ENCODE measurements around the gene CIP2A.
"Not testable (repeated sequence)": the region's sequence is repeated elsewhere in the genome, so short reads cannot be mapped to it uniquely, and the experiment has no call there.

CIP2A gene

DNA sequence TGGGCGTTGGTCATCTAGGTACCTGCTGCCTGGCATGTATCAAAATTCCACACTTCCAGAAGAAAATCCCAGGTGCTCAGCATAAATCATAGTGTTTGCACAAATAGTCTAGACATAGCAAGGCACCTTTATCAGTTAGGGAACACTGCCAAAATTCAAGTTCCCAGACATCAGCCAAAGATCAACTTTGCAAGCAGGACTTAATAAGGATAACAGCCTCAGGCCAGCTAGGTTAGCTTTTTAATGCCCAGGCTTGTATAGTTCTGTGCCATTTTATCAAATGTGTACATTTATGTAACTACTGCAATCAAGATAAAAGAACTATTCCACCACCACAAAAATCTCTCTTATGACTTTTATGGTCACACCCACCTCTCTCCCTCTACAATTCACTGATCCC is 31.0 kb upstream of the CIP2A start:
- H3K27ac ChIP-seq (ENCODE audit: low read length) = no peak overlapping the region
- H3K27me3 ChIP-seq (replicated peaks; ENCODE audit: insufficient read depth, low read length) = no peaks in the 10 kb centered on the region
- DNase-seq = no peak
- no peaks in the 10 kb centered on the region for H3K79me2 ChIP-seq (ENCODE audit: low read length)
- H3F3A ChIP-seq (ENCODE audit: insufficient read depth, low read length) = no peaks in the 10 kb centered on the region
- no peaks in the 10 kb centered on the region for H3K9me3 ChIP-seq (replicated peaks; ENCODE audit: insufficient read depth, low read length)
- no peaks in the 10 kb centered on the region for H3K4me1 ChIP-seq (ENCODE audit: low read length)
- no peaks in the 10 kb centered on the region for H4K20me1 ChIP-seq (ENCODE audit: insufficient read depth, low read length)
- H2AFZ ChIP-seq (ENCODE audit: low read length) = no peak overlapping the region
- no peaks in the 10 kb centered on the region for H3K36me3 ChIP-seq (replicated peaks; ENCODE audit: insufficient read depth, low read length)
- H3K9me2 ChIP-seq (replicated peaks; ENCODE audit: insufficient read depth, low read length) = no peaks in the 10 kb centered on the region
- TF ChIP-seq EZH2 (optimal IDR thresholded peaks at IDR 0.05; ENCODE audit: low read depth, low read length) = no peak
- no peak for TF ChIP-seq EZH2phosphoT487 (IDR thresholded peaks at IDR 0.05; ENCODE audit: low read length)
- no peak for TF ChIP-seq CTCF (IDR thresholded peaks at IDR 0.05; ENCODE audit: low read length)
- H3K4me3 ChIP-seq (ENCODE audit: low read length) = no peak overlapping the region
- H3K9ac ChIP-seq (ENCODE audit: low read length) = no peak overlapping the region
- H3K4me2 ChIP-seq (ENCODE audit: low read depth, low read length) = no peak overlapping the region

GRCh38 chr3:108616090-108616489 is 26.9 kb upstream of the CIP2A start:
- H3F3A ChIP-seq (ENCODE audit: insufficient read depth, low read length); H3K79me2 ChIP-seq (ENCODE audit: low read length); H2AFZ ChIP-seq (ENCODE audit: low read length); H3K4me1 ChIP-seq (ENCODE audit: low read length); DNase-seq; H3K4me3 ChIP-seq (ENCODE audit: low read length); H4K20me1 ChIP-seq (ENCODE audit: insufficient read depth, low read length); H3K27ac ChIP-seq (ENCODE audit: low read length); H3K9me3 ChIP-seq (replicated peaks; ENCODE audit: insufficient read depth, low read length); H3K9ac ChIP-seq (ENCODE audit: low read length); H3K36me3 ChIP-seq (replicated peaks; ENCODE audit: insufficient read depth, low read length); H3K4me2 ChIP-seq (ENCODE audit: low read depth, low read length); H3K27me3 ChIP-seq (replicated peaks; ENCODE audit: insufficient read depth, low read length); H3K9me2 ChIP-seq (replicated peaks; ENCODE audit: insufficient read depth, low read length): not testable (repeated sequence)

DNA sequence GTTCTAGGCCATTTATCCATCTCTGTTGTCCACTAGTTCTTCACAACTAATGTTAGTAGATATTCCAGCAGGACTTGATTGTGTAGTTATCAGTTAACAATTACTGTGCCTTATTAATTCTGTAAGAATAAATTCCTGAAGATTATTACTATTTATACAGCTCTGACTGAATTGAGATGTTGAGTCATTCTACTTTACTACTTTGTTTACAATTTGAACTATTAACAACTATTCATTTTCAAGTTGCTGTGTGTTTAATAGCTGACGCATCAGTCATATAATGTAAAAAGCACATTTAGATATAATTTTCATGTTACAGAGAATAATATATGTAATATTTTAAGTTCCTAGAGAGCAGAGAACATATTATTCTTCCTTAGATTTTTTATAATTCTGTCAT is 21.4 kb upstream of the CIP2A start:
- DNase-seq = no peak
- no peak overlapping the region for H2AFZ ChIP-seq (ENCODE audit: low read length)
- H3K27ac ChIP-seq (ENCODE audit: low read length) = no peak overlapping the region
- no peaks in the 10 kb centered on the region for H3K4me1 ChIP-seq (ENCODE audit: low read length)
- no peaks in the 10 kb centered on the region for H4K20me1 ChIP-seq (ENCODE audit: insufficient read depth, low read length)
- H3F3A ChIP-seq (ENCODE audit: insufficient read depth, low read length) = no peaks in the 10 kb centered on the region
- H3K4me3 ChIP-seq (ENCODE audit: low read length) = no peak overlapping the region
- H3K36me3 ChIP-seq (replicated peaks; ENCODE audit: insufficient read depth, low read length) = no peaks in the 10 kb centered on the region
- no peaks in the 10 kb centered on the region for H3K9me3 ChIP-seq (replicated peaks; ENCODE audit: insufficient read depth, low read length)
- H3K27me3 ChIP-seq (replicated peaks; ENCODE audit: insufficient read depth, low read length) = no peaks in the 10 kb centered on the region
- H3K9me2 ChIP-seq (replicated peaks; ENCODE audit: insufficient read depth, low read length) = no peaks in the 10 kb centered on the region
- H3K4me2 ChIP-seq (ENCODE audit: low read depth, low read length) = no peak overlapping the region
- TF ChIP-seq CTCF (IDR thresholded peaks at IDR 0.05; ENCODE audit: low read length) (no peak), EZH2phosphoT487 (IDR thresholded peaks at IDR 0.05; ENCODE audit: low read length) (no peak), EZH2 (optimal IDR thresholded peaks at IDR 0.05; ENCODE audit: low read depth, low read length) (no peak)
- no peak overlapping the region for H3K9ac ChIP-seq (ENCODE audit: low read length)
- no peaks in the 10 kb centered on the region for H3K79me2 ChIP-seq (ENCODE audit: low read length)

- no peaks in the 10 kb centered on the region for H3F3A ChIP-seq (ENCODE audit: insufficient read depth, low read length)
- no peak overlapping the region for H3K9ac ChIP-seq (ENCODE audit: low read length)
- H3K27me3 ChIP-seq (replicated peaks; ENCODE audit: insufficient read depth, low read length) = no peaks in the 10 kb centered on the region
- no peak overlapping the region for H3K4me2 ChIP-seq (ENCODE audit: low read depth, low read length)
- H3K4me1 ChIP-seq (ENCODE audit: low read length) = no peaks in the 10 kb centered on the region
- DNase-seq = no peak
- H4K20me1 ChIP-seq (ENCODE audit: insufficient read depth, low read length) = no peaks in the 10 kb centered on the region
- H3K27ac ChIP-seq (ENCODE audit: low read length) = no peak overlapping the region
- H3K9me3 ChIP-seq (replicated peaks; ENCODE audit: insufficient read depth, low read length) = no peaks in the 10 kb centered on the region
- TF ChIP-seq CTCF (IDR thresholded peaks at IDR 0.05; ENCODE audit: low read length) (no peak), EZH2 (optimal IDR thresholded peaks at IDR 0.05; ENCODE audit: low read depth, low read length) (no peak)
- no peak overlapping the region for H2AFZ ChIP-seq (ENCODE audit: low read length)
- H3K79me2 ChIP-seq (ENCODE audit: low read length) = no peaks in the 10 kb centered on the region
- no peak overlapping the region for H3K4me3 ChIP-seq (ENCODE audit: low read length)
- no peaks in the 10 kb centered on the region for H3K9me2 ChIP-seq (replicated peaks; ENCODE audit: insufficient read depth, low read length)
- H3K36me3 ChIP-seq (replicated peaks; ENCODE audit: insufficient read depth, low read length) = no peaks in the 10 kb centered on the region
These were observed 19.5 kb upstream of the CIP2A start for GRCh38 chr3:108608750-108609149.

Measured in MM.1S (cell line).